Hepatocyte (in vitro differentiated cells): ENCODE data around the gene AUTS2.

Source experiments
- CTCF ChIP-seq: fragments of 200-600 bp; sonication (generic); IDR thresholded peaks from 2 replicates; pipeline ENCODE4 v1.5.1; 2016; ENCODE audit warnings: antibody characterized with exemption, mild to moderate bottlenecking; ENCODE audit not compliant: poor library complexity
- EZH2 ChIP-seq: fragments of 200-600 bp; sonication (generic); IDR thresholded peaks from 2 replicates; pipeline ENCODE4 v1.6.1; 2016; ENCODE audit warnings: antibody characterized with exemption, mild to moderate bottlenecking, borderline replicate concordance
- EZH2phosphoT487 ChIP-seq: fragments of 200-600 bp; sonication (generic); IDR thresholded peaks from one replicate; pipeline ENCODE4 v1.6.1; 2018; ENCODE audit warnings: antibody characterized with exemption, mild to moderate bottlenecking, low read depth, moderate library complexity; ENCODE audit not compliant: unreplicated experiment, severe bottlenecking

- TF ChIP-seq CTCF = no peak
- no peak for TF ChIP-seq EZH2
- TF ChIP-seq EZH2phosphoT487 = no peak
Observed at GRCh38 chr7:70056363-70056762, 458.1 kb downstream of the AUTS2 start.
